Osteocyte (in vitro differentiated cells): ENCODE measurements around the gene ZNF497. TPM values are rescaled to one million over a fixed set of nuclear protein-coding genes. Genes with fewer than 3 reads are reported as not detected.

Experiments used
- DNase-seq: peaks from one replicate; pipeline ENCODE4 v3.0.0; 2021; ENCODE audit warnings: mixed read lengths; ENCODE audit not compliant: unreplicated experiment; ENCODE audit errors: extremely low spot score
- H3K27ac Mint-ChIP-seq: one replicate; pipeline ENCODE4 v1.8.0; 2021; ENCODE audit warnings: mild to moderate bottlenecking, mixed read lengths; ENCODE audit not compliant: unreplicated experiment
- H3K27me3 Mint-ChIP-seq: one replicate; pipeline ENCODE4 v1.8.0; 2021; ENCODE audit warnings: mixed read lengths; ENCODE audit not compliant: unreplicated experiment
- H3K36me3 Mint-ChIP-seq: one replicate; pipeline ENCODE4 v1.8.0; 2021; ENCODE audit warnings: mixed read lengths; ENCODE audit not compliant: unreplicated experiment
- H3K4me1 Mint-ChIP-seq: one replicate; pipeline ENCODE4 v1.8.0; 2021; ENCODE audit warnings: mixed read lengths; ENCODE audit not compliant: unreplicated experiment
- H3K4me3 Mint-ChIP-seq: one replicate; pipeline ENCODE4 v1.8.0; 2021; ENCODE audit warnings: mild to moderate bottlenecking, moderate library complexity, mixed read lengths; ENCODE audit not compliant: unreplicated experiment
- H3K9me3 Mint-ChIP-seq: one replicate; pipeline ENCODE4 v1.8.0; 2021; ENCODE audit warnings: mixed read lengths; ENCODE audit not compliant: unreplicated experiment
- CTCF ChIP-seq: fragments of 200-600 bp; sonication (generic); IDR thresholded peaks from 2 replicates; pipeline ENCODE4 v1.5.0; 2021; ENCODE audit warnings: antibody characterized with exemption, mild to moderate bottlenecking, moderate library complexity
- total RNA-seq: library from RNA; stranded (reverse); gene quantifications from 2 replicates; pipeline ENCODE4 v1.2.1, GENCODE V29; 2021

Gene ZNF497
- total RNA-seq, 1 donor from 2014 or later = 2.7 TPM

GRCh38 chr19:58399903-58400302 is 37.4 kb upstream of the ZNF497 start:
- Mint-ChIP-seq H3K36me3 (peaks cover under 1% of the 10 kb centered on the region), H3K27me3 (no peaks in the 10 kb centered on the region), H3K4me3 (peak overlapping the region; percentile 85), H3K4me1 (peaks cover 13% of the 10 kb centered on the region), H3K9me3 (no peaks in the 10 kb centered on the region), H3K27ac (peak overlapping the region; percentile 12)
- TF ChIP-seq CTCF = no peak
- DNase-seq = no peak

GRCh38 chr19:58398545-58398944 is 36.0 kb upstream of the ZNF497 start:
- no peak for TF ChIP-seq CTCF
- peaks cover 12% of the 10 kb centered on the region for H3K36me3 Mint-ChIP-seq
- no peaks in the 10 kb centered on the region for H3K27me3 Mint-ChIP-seq
- no peak for DNase-seq
- peaks cover 11% of the 10 kb centered on the region for H3K4me1 Mint-ChIP-seq
- H3K27ac Mint-ChIP-seq = no peak overlapping the region
- no peak overlapping the region for H3K4me3 Mint-ChIP-seq
- no peaks in the 10 kb centered on the region for H3K9me3 Mint-ChIP-seq

- Mint-ChIP-seq H3K36me3 (peaks cover 15% of the 10 kb centered on the region), H3K9me3 (no peaks in the 10 kb centered on the region), H3K27me3 (no peaks in the 10 kb centered on the region), H3K27ac (no peak overlapping the region), H3K4me1 (peaks cover 11% of the 10 kb centered on the region), H3K4me3 (no peak overlapping the region)
- DNase-seq = no peak
- no peak for TF ChIP-seq CTCF
Observed at GRCh38 chr19:58398087-58398486, 35.5 kb upstream of the ZNF497 start.

GRCh38 chr19:58397533-58398037 is 35.0 kb upstream of the ZNF497 start:
- no peaks in the 10 kb centered on the region for H3K27me3 Mint-ChIP-seq
- peaks cover 19% of the 10 kb centered on the region for H3K36me3 Mint-ChIP-seq
- no peak overlapping the region for H3K4me3 Mint-ChIP-seq
- peaks cover 11% of the 10 kb centered on the region for H3K4me1 Mint-ChIP-seq
- H3K9me3 Mint-ChIP-seq = no peaks in the 10 kb centered on the region
- H3K27ac Mint-ChIP-seq = no peak overlapping the region
- DNase-seq = no peak
- TF ChIP-seq CTCF = no peak

GRCh38 chr19:58396691-58397532 is 34.4 kb upstream of the ZNF497 start:
- H3K36me3 Mint-ChIP-seq = peaks cover 19% of the 10 kb centered on the region
- DNase-seq = no peak
- H3K9me3 Mint-ChIP-seq = no peaks in the 10 kb centered on the region
- H3K27ac Mint-ChIP-seq = no peak overlapping the region
- TF ChIP-seq CTCF = no peak
- no peaks in the 10 kb centered on the region for H3K27me3 Mint-ChIP-seq
- no peak overlapping the region for H3K4me3 Mint-ChIP-seq
- peaks cover 11% of the 10 kb centered on the region for H3K4me1 Mint-ChIP-seq
